K562 (cell line): ENCODE data around the gene PUDP.

Experiments used
- CHD1 ChIP-seq: fragments of 200-600 bp; sonication (generic); IDR thresholded peaks from one replicate; pipeline ENCODE4 v1.6.1; 2012; ENCODE audit warnings: mild to moderate bottlenecking, moderate library complexity, low read length, inconsistent platforms
- CTCF ChIP-seq, 3 experiments: IDR thresholded peaks in 2 of 3; conservative IDR thresholded peaks in 1 of 3; 2 replicates each; pipeline ENCODE4 v1.5.1; 2011 to 2012; ENCODE audit warnings: low read length in 3 of 3, mild to moderate bottlenecking in 3 of 3, control low read depth in 2 of 3, improper control_type of control experiment in 1 of 3, inconsistent platforms in 1 of 3, low read depth in 1 of 3, mixed read lengths in 1 of 3, moderate library complexity in 1 of 3; ENCODE audit not compliant: insufficient read depth in 2 of 3
- CTCFL ChIP-seq: IDR thresholded peaks from 2 replicates; pipeline ENCODE4 v1.6.1; 2011; ENCODE audit warnings: borderline replicate concordance, low read depth, mild to moderate bottlenecking, moderate library complexity, low read length; ENCODE audit not compliant: insufficient read depth, poor library complexity, severe bottlenecking
- HOMEZ ChIP-seq: fragments of 250-450 bp; sonication (Bioruptor Pico); IDR thresholded peaks from 2 replicates; pipeline ENCODE4 v1.4.0; 2020; ENCODE audit warnings: mild to moderate bottlenecking, moderate library complexity
- MAFK ChIP-seq: IDR thresholded peaks from 2 replicates; pipeline ENCODE4 v1.6.1; 2011; ENCODE audit warnings: low read length, improper control_type of control experiment
- NRF1 ChIP-seq, 2 experiments: fragments of 450-650 bp; IDR thresholded peaks in 1 of 2; conservative IDR thresholded peaks in 1 of 2; 2 replicates each; pipeline ENCODE4 v1.6.1; 2014; ENCODE audit warnings: mild to moderate bottlenecking in 2 of 2
- PKNOX1 ChIP-seq: fragments of 450-650 bp; IDR thresholded peaks from 2 replicates; pipeline ENCODE4 v1.6.1; 2016
- TEAD1 ChIP-seq, 2 experiments: fragments of 450-650 bp in 1 of 2; sonication (generic) in 1 of 2; formaldehyde crosslinking; IDR thresholded peaks; 2 replicates each; pipeline versions ENCODE4 v1.4.0 to v1.8.0; 2020 to 2022; ENCODE audit warnings: mild to moderate bottlenecking in 2 of 2, missing genetic modification reagents in 1 of 2
- TFAM ChIP-seq: fragments of 250-450 bp; sonication (Bioruptor Pico); conservative IDR thresholded peaks from 2 replicates; pipeline ENCODE4 v1.5.0; 2021; ENCODE audit warnings: mild to moderate bottlenecking, moderate library complexity
- TRIM24 ChIP-seq, 2 experiments: fragments of 450-650 bp; IDR thresholded peaks; 2 replicates each; pipeline ENCODE4 v1.6.1; 2016
- ZFP30 ChIP-seq: fragments of 250-450 bp; sonication (Bioruptor Pico); IDR thresholded peaks from 2 replicates; pipeline ENCODE4 v1.8.0; 2022; ENCODE audit warnings: moderate library complexity, mild to moderate bottlenecking, inconsistent platforms, borderline replicate concordance
- ZNF609 ChIP-seq: sonication (generic); formaldehyde crosslinking; IDR thresholded peaks from 2 replicates; pipeline ENCODE4 v1.8.1; 2023; ENCODE audit warnings: missing genetic modification reagents, mild to moderate bottlenecking, borderline replicate concordance
- ZNF785 ChIP-seq: fragments of 250-450 bp; sonication (Bioruptor Pico); IDR thresholded peaks from 2 replicates; pipeline ENCODE4 v1.4.0; 2020; ENCODE audit warnings: mild to moderate bottlenecking

- no peak for TF ChIP-seq MAFK
- TF ChIP-seq CTCF (IDR thresholded peaks at IDR 0.05 in 2 of 3, conservative IDR thresholded peaks at IDR 0.05 in 1 of 3; ENCODE audit: insufficient read depth in 2 of 3, low read depth in 1 of 3, low read length in 3 of 3), result no peak
- no peak for TF ChIP-seq PKNOX1
- TF ChIP-seq ZNF609, result no peak
- TF ChIP-seq TRIM24 (IDR thresholded peaks at IDR 0.05), result no peak
- no peak for TF ChIP-seq HOMEZ (CRISPR knock-in tag)
- no peak for TF ChIP-seq TFAM (CRISPR knock-in tag)
- TF ChIP-seq ZNF785, result no peak
- TF ChIP-seq ZFP30 (CRISPR knock-in tag), result no peak
- TF ChIP-seq TEAD1 (CRISPR knock-in tag; IDR thresholded peaks at IDR 0.05), result no peak
- no peak for TF ChIP-seq CTCFL
- no peak for TF ChIP-seq NRF1 (conservative IDR thresholded peaks at IDR 0.05 in 1 of 2, IDR thresholded peaks at IDR 0.05 in 1 of 2)
- no peak for TF ChIP-seq CHD1
Measured at GRCh38 chrX:7077241-7078230, 70.4 kb downstream of the PUDP start.
